Right lobe of liver (tissue), 6 donors: ENCODE measurements around the gene ATCAY. TPM values are rescaled to one million over a fixed set of nuclear protein-coding genes. Genes with fewer than 3 reads are reported as not detected.

Experiments
- ATAC-seq, 4 donors: fragments of 200-7000 bp; cut with Tn5 transposase; one replicate each; pipeline ENCODE4 v1.9.1; 2020; ENCODE audit warnings: mild to moderate bottlenecking in 4 of 4, moderate library complexity in 4 of 4
- DNase-seq, 3 donors: peaks; one replicate each; pipeline ENCODE4 v3.0.0-alpha.2; 2020
- H3K27ac ChIP-seq, 3 donors: fragments of 200-600 bp; one replicate each; pipeline ENCODE4 v1.8.0; 2022
- H3K27me3 ChIP-seq, 2 donors: fragments of 200-600 bp; one replicate each; pipeline ENCODE4 v1.8.0; 2022
- H3K36me3 ChIP-seq, 4 donors: fragments of 200-600 bp; sonication (generic) in 1 of 4; one replicate each; pipeline versions ENCODE4 v1.5.1 to v1.8.0; 2017 to 2022; ENCODE audit warnings: control low read depth in 1 of 4
- H3K4me1 ChIP-seq, 4 donors: fragments of 200-600 bp; sonication (generic) in 1 of 4; one replicate each; pipeline versions ENCODE4 v1.5.1 to v1.8.0; 2017 to 2022; ENCODE audit warnings: control low read depth in 1 of 4
- H3K4me3 ChIP-seq, 3 donors: fragments of 200-600 bp; one replicate each; pipeline ENCODE4 v1.8.0; 2022
- H3K9me3 ChIP-seq, 4 donors: fragments of 200-600 bp; sonication (generic) in 1 of 4; one replicate each; pipeline versions ENCODE4 v1.5.1 to v1.8.0; 2017 to 2022; ENCODE audit warnings: control low read depth in 1 of 4
- POLR2A ChIP-seq: fragments of 450-650 bp; IDR thresholded peaks from one replicate; pipeline ENCODE4 v1.6.1; 2017; ENCODE audit warnings: antibody characterized with exemption, mild to moderate bottlenecking
- WGBS: methylation state at CpG from one replicate; pipeline ENCODE4 v1.1.6; 2018; ENCODE audit warnings: low coverage, low lambda C conversion rate; ENCODE audit not compliant: insufficient coverage; ENCODE audit errors: missing lambda C conversion rate; 5-methylcytosine and 5-hydroxymethylcytosine counted together
- intact Hi-C, 2 donors: fragments of 100-400 bp; cut with DNase I; formaldehyde crosslinking; loops; one replicate each; pipeline versions ENCODE4 v1.11.2 to v1.14.1; 2022
- total RNA-seq, 6 experiments: library from RNA; depleted of rRNA in 2 of 6; stranded (reverse); fragments of >200 nt in 2 of 6; fragmentation: NEBNext Ultra II Directional in 3 of 6; extraction: Animal tissue kit (Norgen Biotek cat#: 25700) in 3 of 6; gene quantifications; one replicate each; pipeline versions ENCODE4 v1.1.0 to v1.2.4, GENCODE V29; 2016 to 2023
- TF ChIP-seq, protein P1 (sequence below), 4 donors: fragments of 200-600 bp in 3 of 4; fragments of 450-650 bp in 1 of 4; IDR thresholded peaks; one replicate each; pipeline versions ENCODE4 v1.5.1 to v1.8.0; 2016 to 2022; ENCODE audit warnings: antibody characterized with exemption in 4 of 4, mild to moderate bottlenecking in 2 of 4
- donor health status: DM: no; HTN: yes; CAD: no.
- donor health status: DM: no; HTN: no; CAD: no.
- donor health status: DM: no; HTN: no; CAD: no.
- donor health status: DM: no; HTN: yes; CAD: no.
- donor health status: DM: no; HTN: yes; CAD: no.

Gene ATCAY
- total RNA-seq, 6 experiments from 2014 or later: not detected

DNA sequence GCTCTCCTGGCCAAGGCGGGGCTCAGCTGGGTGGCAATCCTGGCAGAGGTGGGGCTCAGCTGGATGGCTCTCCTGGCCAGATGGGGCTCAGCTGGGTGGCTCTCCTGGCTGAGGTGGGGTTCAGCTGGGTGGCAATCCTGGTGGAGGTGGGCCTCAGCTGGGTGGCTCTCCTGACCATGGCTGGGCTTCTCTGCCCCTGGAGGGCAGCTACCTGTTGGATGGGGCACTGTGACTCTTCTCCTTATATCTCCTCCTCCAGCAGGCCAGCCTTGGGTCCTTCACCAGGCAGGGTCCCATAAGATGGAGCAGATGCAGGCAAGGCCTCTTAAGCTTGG is 28.3 kb upstream of the ATCAY start:
- Histone ChIP-seq H3K36me3 (no peaks in the 10 kb centered on the region), H3K4me1 (no peaks in the 10 kb centered on the region), H3K4me3 (no peak overlapping the region), H3K27me3 (no peaks in the 10 kb centered on the region), H3K9me3 (no peaks in the 10 kb centered on the region), H3K27ac (no peak overlapping the region)
- no CpG with 5 or more reads among the region's 1 CpG for WGBS
- intact Hi-C loops: loop anchor here in 1 of 2 donors (10.0 kb wide), 1 partner anchor 363 kb away; no protein-coding TSS in a partner anchor
- ATAC-seq: no peak
- no peak for TF ChIP-seq POLR2A
- TF ChIP-seq, protein P1, sequence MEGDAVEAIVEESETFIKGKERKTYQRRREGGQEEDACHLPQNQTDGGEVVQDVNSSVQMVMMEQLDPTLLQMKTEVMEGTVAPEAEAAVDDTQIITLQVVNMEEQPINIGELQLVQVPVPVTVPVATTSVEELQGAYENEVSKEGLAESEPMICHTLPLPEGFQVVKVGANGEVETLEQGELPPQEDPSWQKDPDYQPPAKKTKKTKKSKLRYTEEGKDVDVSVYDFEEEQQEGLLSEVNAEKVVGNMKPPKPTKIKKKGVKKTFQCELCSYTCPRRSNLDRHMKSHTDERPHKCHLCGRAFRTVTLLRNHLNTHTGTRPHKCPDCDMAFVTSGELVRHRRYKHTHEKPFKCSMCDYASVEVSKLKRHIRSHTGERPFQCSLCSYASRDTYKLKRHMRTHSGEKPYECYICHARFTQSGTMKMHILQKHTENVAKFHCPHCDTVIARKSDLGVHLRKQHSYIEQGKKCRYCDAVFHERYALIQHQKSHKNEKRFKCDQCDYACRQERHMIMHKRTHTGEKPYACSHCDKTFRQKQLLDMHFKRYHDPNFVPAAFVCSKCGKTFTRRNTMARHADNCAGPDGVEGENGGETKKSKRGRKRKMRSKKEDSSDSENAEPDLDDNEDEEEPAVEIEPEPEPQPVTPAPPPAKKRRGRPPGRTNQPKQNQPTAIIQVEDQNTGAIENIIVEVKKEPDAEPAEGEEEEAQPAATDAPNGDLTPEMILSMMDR (IDR thresholded peaks at IDR 0.05): no peak
- no peak for DNase-seq

DNA sequence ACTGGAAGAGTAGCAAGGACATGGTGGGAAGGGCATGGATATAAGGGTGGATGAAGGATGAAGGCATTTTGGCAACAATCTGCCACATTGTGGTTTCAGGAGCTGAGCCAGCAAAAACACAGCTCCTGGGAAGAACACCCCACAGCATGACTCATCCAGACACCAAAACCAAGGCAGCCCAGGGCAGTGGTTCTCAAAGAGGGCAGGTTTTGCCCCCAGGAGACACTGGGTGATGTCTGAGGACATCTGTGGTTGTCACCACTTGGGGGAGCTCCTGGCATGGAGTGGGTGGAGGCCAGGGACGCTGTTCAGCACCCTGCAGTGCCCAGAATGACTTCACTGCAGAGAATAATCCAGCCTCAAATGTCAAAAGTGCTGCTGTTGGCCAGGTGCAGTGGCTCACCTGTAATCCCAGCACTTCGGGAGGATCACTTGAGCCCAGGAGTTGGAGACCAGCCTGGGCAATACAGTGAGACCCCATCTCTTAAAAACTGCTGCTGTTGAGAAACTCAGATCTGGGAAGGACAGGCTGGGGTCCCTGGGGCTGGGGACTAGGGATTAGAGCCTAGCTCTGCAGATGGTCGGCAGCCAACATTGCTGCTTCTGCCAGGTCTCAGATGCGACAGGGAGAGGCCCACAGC is 27.8 kb upstream of the ATCAY start:
- Histone ChIP-seq H3K9me3 (no peaks in the 10 kb centered on the region), H3K36me3 (no peaks in the 10 kb centered on the region), H3K4me3 (no peak overlapping the region), H3K4me1 (no peaks in the 10 kb centered on the region), H3K27ac (no peak overlapping the region), H3K27me3 (no peaks in the 10 kb centered on the region)
- DNase-seq (peak in 2 of 3 donors; percentile 55 to 62), ATAC-seq (peak; percentile 62 to 88 (median 70))
- no peak for TF ChIP-seq POLR2A
- TF ChIP-seq, protein P1 (IDR thresholded peaks at IDR 0.05): peak; percentile 50 to 55 (median 53)
- WGBS: 83% methylated on average over 1 of the region's 4 CpGs
- intact Hi-C loops: loop anchor here in 1 of 2 donors (10.0 kb wide), 1 partner anchor 362 kb away; no protein-coding TSS in a partner anchor

DNA sequence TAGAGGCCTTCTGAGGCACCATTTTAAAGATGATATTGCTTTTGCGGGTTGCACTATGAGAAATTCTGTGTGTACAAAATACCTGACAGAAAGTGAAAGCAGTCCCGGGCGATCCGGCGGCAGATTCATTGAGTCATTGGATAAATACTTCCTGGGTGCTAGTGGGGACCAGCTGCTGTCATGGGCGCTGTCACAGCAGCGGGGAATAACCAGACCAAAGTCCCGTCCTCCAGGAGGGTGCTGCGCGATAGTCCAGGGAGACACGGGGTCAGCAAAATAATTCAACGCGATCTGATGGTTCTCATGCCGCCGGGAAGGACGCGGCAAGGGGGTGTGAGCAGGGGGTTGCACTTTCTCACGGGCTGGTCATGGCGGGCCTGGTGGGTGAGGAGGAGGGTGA is 25.2 kb upstream of the ATCAY start:
- TF ChIP-seq, protein P1 (IDR thresholded peaks at IDR 0.05): no peak
- TF ChIP-seq POLR2A: no peak
- H3K4me1 ChIP-seq: no peaks in the 10 kb centered on the region
- no peak overlapping the region for H3K27ac ChIP-seq
- ATAC-seq (no peak), DNase-seq (no peak)
- intact Hi-C loops: loop anchor here (5.0 to 10.0 kb wide), 2 partner anchors 352 to 359 kb away; no protein-coding TSS in a partner anchor
- no peaks in the 10 kb centered on the region for H3K9me3 ChIP-seq
- WGBS: 87% methylated on average over 19 of the region's 19 CpGs
- no peaks in the 10 kb centered on the region for H3K27me3 ChIP-seq
- H3K4me3 ChIP-seq: no peak overlapping the region
- H3K36me3 ChIP-seq: no peaks in the 10 kb centered on the region

GRCh38 chr19:3857449-3858003 is 23.0 kb upstream of the ATCAY start:
- Histone ChIP-seq H3K4me1 (no peaks in the 10 kb centered on the region), H3K4me3 (no peak overlapping the region), H3K36me3 (no peaks in the 10 kb centered on the region), H3K27me3 (no peaks in the 10 kb centered on the region), H3K9me3 (no peaks in the 10 kb centered on the region), H3K27ac (no peak overlapping the region)
- ATAC-seq (no peak), DNase-seq (no peak)
- TF ChIP-seq, protein P1 (IDR thresholded peaks at IDR 0.05): no peak
- no peak for TF ChIP-seq POLR2A
- intact Hi-C loops: loop anchor here (5.0 to 10.0 kb wide), 2 partner anchors 350 to 357 kb away; no protein-coding TSS in a partner anchor
- 70% methylated on average over 2 of the region's 12 CpGs for whole genome bisulfite sequencing
